Stimulated activated naive CD8-positive, alpha-beta T cell treated with anti-CD3 and anti-CD28 coated beads, Interleukin-15, Interleukin-2, amounts not matched to agents 100 U/mL and 50 U/mL, for 24 hours (primary cell): ENCODE data around the gene HK2.
"Not testable (repeated sequence)": the region's sequence is repeated elsewhere in the genome, so short reads cannot be mapped to it uniquely, and the experiment has no call there.

Experiments used
- ATAC-seq: fragments of 150-1000 bp; cut with Tn5 transposase; one replicate; pipeline ENCODE4 v1.10.0; 2021
- DNase-seq: peaks from one replicate; pipeline ENCODE4 v3.0.0; 2021

The HK2 gene

GRCh38 chr2:74833418-74834233 lies at the start of gene HK2:
Gene HK2 (plus strand): TSS chr2:74834127. CDS start chr2:74834581, 454 bp downstream.
- DNase-seq = peak; percentile 86
- ATAC-seq = peak; percentile 87

- no peak for ATAC-seq
- DNase-seq = no peak
These were observed 44.7 kb upstream of the HK2 start for GRCh38 chr2:74789271-74789670.

GRCh38 chr2:74792282-74792681 lies 41.6 kb upstream of the HK2 start:
- ATAC-seq = no peak
- DNase-seq = no peak

- not testable (repeated sequence) for DNase-seq, ATAC-seq
These were observed 39.0 kb upstream of the HK2 start for GRCh38 chr2:74794878-74795277.

GRCh38 chr2:74806355-74806839 lies 27.5 kb upstream of the HK2 start:
- no peak for DNase-seq

GRCh38 chr2:74806920-74807319 lies 27.0 kb upstream of the HK2 start:
- DNase-seq (no peak), ATAC-seq (no peak)

More at GRCh38 chr2:74806355-74806839, 27.5 kb upstream of the HK2 start:
- no peak for ATAC-seq

GRCh38 chr2:74812787-74813590 lies 20.9 kb upstream of the HK2 start:
- no peak for ATAC-seq

GRCh38 chr2:74814102-74814501 lies 19.8 kb upstream of the HK2 start:
- no peak for DNase-seq
- ATAC-seq = no peak

More at GRCh38 chr2:74812787-74813590, 20.9 kb upstream of the HK2 start:
- no peak for DNase-seq

- ATAC-seq (no peak), DNase-seq (no peak)
These were observed 18.0 kb upstream of the HK2 start for GRCh38 chr2:74815941-74816340.

GRCh38 chr2:74816540-74817303 lies 17.2 kb upstream of the HK2 start:
- DNase-seq = no peak

GRCh38 chr2:74817304-74817675 lies 16.6 kb upstream of the HK2 start:
- DNase-seq = no peak
- no peak for ATAC-seq

More at GRCh38 chr2:74816540-74817303, 17.2 kb upstream of the HK2 start:
- no peak for ATAC-seq

GRCh38 chr2:74819702-74820101 lies 14.2 kb upstream of the HK2 start:
- DNase-seq (no peak), ATAC-seq (no peak)

GRCh38 chr2:74821177-74822126 lies 12.5 kb upstream of the HK2 start:
- ATAC-seq (no peak), DNase-seq (no peak)

GRCh38 chr2:74822771-74823566 lies 11.0 kb upstream of the HK2 start:
- ATAC-seq (no peak), DNase-seq (no peak)

- ATAC-seq (no peak), DNase-seq (no peak)
These were observed 9.2 kb upstream of the HK2 start for GRCh38 chr2:74824679-74825078.

- ATAC-seq (no peak), DNase-seq (no peak)
These were observed 5.4 kb upstream of the HK2 start for GRCh38 chr2:74828543-74828942.

- DNase-seq = no peak
- no peak for ATAC-seq
These were observed 2.0 kb upstream of the HK2 start for GRCh38 chr2:74831693-74832530.

- DNase-seq (peak; percentile 45), ATAC-seq (peak; percentile 1)
These were observed 386 bp downstream of the HK2 start for GRCh38 chr2:74834234-74834791.
